ENCODE measurements around the gene C19orf38. TPM values are rescaled to one million over a fixed set of nuclear protein-coding genes. Genes with fewer than 3 reads are reported as not detected.

C19orf38 gene
- total RNA-seq, 1 experiment from 2014 or later: 0.71 TPM

DNA sequence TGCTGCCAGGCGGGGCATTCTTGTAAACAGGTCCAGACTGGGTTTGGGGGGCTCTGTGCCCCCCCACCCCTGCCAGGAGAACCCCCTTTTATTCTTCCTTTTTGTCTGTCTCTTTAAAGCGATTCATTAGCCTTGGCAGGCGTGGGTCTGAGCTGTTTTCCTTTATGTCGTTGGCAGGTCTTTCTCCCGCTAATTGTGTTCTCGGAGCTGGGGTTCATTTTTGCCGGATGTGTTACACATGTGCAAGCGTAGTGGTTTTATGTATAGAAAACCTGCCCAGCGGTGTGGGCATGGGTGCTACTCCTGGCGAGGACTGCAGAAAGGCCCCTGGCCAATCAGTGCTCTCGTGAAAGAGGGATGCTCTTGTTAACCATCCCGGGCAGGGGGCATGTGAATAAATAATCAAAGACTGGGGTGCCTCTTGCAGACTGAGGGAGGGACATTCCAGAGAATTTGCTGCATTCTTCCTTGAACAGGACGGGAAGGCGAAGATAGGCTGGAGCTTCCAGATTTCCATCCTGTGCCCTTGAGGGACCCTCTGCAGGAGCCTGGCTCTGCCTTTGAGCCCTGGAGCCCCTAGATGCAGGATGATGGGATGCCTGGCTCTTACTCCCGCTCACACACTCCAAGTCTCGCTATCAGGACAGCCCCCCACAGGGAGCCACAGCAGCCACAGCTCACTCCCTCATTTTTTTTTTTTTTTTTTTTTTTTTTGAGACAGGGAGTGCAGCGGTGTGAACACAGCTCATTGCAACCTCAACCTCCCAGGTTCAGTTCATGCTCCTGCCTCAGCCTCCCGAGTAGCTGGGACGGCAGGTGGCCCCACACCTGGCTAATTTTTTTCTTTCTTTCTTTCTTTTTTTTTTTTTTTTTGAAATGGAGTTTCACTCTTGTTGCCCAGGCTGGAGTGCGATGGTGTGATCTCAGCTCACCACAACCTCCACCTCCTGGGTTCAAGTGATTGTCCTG, 37.3 kb downstream of the C19orf38 start:
- in situ Hi-C loops (cut with HindIII; ENCODE audit: low pct_unique_long_range_greater_than_20kb, low sequenced_read_pairs): no loop called here

DNA sequence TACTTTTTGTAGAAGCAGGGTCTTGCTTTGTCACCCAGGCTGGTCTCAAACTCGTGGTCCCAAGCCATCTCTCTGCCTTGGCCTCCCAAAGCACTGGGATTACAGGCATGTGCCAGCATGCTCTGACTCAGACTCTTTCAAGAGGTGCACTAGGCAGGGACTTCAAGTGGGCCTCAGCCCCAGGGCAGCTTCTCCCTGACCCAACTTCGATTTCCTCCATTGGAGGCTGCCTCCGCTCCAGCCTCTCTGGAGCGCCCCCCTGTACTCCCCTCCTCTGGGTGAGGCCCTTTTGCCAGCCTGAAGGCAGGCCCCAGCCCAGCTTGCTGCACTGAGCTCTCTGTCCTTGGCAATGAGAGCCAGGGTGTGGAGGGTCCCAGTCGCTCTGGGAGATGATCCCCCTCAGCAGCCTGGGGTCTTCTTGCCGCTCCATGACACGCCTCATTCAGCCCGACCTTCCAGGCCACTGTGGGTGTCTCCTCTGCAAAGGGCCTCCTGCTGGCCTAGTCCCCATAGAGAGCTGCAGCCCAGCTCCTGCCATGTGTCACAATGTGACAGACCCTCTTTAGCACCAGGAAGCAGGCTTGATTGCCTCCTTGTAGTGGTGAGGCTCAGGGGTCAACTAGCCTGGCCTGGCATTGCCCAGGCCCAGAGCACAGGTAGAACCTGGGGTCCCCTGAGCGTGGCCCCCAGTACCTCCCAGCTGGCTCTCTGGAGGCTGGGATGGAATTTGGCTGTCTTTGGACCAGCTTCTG, 39.6 kb downstream of the C19orf38 start:
- DNase-seq (ENCODE audit: low read depth, low spot score): no peak
- in situ Hi-C loops (cut with HindIII; ENCODE audit: low pct_unique_long_range_greater_than_20kb, low sequenced_read_pairs): no loop called here

More for the DNA sequence above, 37.3 kb downstream of the C19orf38 start:
- DNase-seq (ENCODE audit: low read depth, low spot score): no peak

DNA sequence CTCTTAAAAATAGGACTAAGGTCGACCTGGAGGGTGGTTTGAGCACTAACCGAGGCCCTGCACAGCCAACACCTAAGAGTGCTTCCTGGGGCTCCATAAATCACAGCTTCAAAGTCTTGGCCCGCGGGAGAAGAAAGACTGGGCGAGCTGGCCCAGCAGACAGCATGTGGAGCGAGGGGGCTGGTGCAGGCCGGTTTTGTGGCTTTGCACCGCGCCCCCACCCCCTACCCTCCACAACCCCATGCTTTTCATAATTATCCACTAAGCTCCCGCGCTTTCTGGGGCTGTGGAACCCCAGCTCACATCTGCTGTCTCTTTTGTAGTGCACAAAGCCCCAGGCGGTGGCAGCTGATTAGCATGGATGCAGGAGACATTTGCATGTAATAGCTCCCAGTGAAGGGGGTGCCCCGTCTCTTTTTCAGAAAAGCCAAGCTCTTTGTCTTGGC, 40.2 kb downstream of the C19orf38 start:
- no peak for DNase-seq (ENCODE audit: low read depth, low spot score)
- in situ Hi-C loops (cut with HindIII; ENCODE audit: low pct_unique_long_range_greater_than_20kb, low sequenced_read_pairs): no loop called here

DNA sequence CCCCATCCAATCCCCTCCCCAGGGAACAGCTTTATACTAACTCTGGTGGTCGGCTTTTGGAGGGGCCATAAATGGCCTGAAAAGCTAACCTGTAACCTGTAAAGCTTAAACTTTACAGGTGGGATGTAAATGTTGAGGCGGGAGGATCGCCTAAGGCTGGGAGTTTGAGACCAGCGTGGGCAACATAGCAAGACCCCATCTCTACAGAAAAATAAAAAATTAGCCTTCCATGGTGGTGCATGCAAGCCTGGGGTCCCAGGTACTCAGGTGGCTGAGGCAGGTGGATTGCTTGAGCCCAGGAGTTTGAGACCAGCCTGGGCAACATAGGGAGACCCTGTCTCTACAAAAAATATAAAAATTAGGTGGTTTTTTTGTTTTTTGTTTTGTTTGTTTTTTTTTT, 41.7 kb downstream of the C19orf38 start:
- in situ Hi-C loops (cut with HindIII; ENCODE audit: low pct_unique_long_range_greater_than_20kb, low sequenced_read_pairs): no loop called here
- DNase-seq (ENCODE audit: low read depth, low spot score): no peak

DNA sequence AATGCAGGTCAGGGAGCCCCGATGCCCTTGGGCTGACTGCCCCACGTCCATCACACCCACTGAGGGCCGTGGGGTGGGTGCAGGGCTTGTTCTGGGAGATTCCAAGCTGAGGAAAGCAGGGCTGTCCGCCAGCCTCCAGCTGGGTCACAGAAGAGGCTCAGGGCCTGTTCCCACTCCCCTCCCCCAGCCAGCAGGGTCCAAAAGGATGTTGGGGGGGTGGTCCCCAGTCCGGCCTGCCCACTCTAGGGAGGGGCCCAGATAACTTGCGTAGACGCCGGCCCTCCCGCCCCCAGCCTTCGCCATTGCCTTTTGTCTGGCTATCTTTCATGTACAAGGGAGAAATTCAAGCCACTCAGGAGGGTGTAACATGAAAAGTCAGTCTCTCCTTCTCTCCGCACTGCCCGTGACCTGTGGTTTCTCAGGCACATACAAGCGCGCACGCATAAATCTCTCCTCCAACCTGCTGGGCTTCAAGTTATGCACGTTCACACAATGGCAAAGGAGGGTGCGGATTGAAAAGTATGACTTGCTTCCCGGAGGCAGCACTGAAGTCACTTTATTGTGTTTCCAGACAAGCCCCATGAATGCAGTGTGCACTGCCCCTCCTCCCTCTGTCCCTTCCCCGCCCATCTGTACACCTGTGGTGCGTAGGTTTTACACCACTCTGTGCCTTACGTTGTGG, 43.3 kb downstream of the C19orf38 start:
- in situ Hi-C loops (cut with HindIII; ENCODE audit: low pct_unique_long_range_greater_than_20kb, low sequenced_read_pairs): no loop called here

DNA sequence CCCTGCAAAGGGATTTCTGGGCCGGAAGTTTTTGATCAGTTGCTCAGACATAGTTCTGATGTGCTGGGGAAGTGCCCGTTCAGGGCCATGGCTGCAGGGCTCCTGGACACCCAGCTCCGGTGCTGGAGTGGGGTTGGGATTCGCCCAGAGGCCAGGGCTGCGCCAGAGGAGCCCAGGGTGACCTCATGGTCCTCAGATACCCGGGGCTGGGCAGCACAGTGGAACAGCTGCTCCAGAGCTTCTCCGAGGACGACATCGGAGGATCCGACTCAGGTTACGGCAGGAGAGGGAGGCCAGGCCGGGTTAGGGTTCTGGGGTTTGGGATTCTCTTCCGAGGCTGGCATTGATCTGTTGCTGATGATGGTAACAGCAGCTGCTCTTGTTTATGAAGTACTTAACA, 44.0 kb downstream of the C19orf38 start:
- in situ Hi-C loops (cut with HindIII; ENCODE audit: low pct_unique_long_range_greater_than_20kb, low sequenced_read_pairs): no loop called here

More for the DNA sequence above, 43.3 kb downstream of the C19orf38 start:
- DNase-seq (ENCODE audit: low read depth, low spot score): no peak

DNA sequence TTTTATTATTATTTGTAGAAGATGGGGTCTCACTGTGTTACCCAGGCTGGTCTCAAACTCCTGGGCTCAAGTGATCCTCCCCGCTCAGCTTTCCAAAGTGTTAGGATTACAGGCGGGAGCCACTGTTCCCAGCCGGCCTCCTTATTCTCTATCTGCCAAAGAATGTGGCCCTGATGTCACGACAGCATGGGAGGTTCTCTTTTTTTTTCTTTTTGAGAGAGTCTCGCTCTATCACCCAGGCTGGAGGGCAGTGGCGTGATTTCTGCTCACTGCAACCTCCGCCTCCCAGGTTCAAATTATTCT, 46.6 kb downstream of the C19orf38 start:
- in situ Hi-C loops (cut with HindIII; ENCODE audit: low pct_unique_long_range_greater_than_20kb, low sequenced_read_pairs): no loop called here

More for the DNA sequence above, 44.0 kb downstream of the C19orf38 start:
- no peak for DNase-seq (ENCODE audit: low read depth, low spot score)

DNA sequence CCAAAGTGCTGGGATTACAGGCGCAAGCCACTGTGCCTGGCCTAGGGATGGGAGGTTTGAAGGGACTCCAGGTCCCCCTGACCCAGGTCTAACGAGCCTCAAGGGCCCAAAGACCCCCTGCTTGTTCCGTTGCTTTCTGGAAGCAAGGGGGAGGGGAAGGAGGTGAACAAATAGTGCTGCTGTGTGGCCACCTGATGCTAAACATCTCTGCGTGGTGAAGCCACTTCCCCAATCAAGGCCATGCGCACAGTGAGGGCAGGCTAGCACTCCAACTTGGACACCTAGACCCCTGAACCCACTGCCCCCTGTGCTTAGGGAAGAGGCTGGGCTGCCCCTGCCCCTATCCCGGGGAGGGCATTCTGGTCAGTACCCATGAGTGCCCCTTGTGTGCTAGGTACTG, 47.1 kb downstream of the C19orf38 start:
- no peak for DNase-seq (ENCODE audit: low read depth, low spot score)
- in situ Hi-C loops (cut with HindIII; ENCODE audit: low pct_unique_long_range_greater_than_20kb, low sequenced_read_pairs): no loop called here

More for the DNA sequence above, 46.6 kb downstream of the C19orf38 start:
- no peak for DNase-seq (ENCODE audit: low read depth, low spot score)

DNA sequence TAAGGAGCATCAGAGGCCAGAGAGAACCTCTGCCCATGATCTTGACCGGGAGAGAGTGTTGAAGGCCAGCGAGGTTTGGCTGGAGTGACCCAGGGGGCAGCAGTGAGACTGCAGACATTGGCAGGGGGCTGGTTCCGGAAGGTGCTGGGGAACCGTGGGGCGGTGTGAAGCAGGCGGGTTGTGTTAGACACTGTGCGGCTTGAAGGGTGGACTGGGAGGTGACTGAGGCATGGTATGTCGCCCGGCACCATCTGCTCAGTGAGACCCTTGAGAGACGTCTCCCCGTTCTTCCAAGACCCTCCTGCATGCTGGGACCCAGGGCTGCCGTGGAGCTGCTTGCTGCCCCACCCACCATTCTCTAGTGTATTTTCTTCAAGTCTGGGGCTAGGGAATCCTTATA, 47.7 kb downstream of the C19orf38 start:
- in situ Hi-C loops (cut with HindIII; ENCODE audit: low pct_unique_long_range_greater_than_20kb, low sequenced_read_pairs): no loop called here
- DNase-seq (ENCODE audit: low read depth, low spot score): no peak

DNA sequence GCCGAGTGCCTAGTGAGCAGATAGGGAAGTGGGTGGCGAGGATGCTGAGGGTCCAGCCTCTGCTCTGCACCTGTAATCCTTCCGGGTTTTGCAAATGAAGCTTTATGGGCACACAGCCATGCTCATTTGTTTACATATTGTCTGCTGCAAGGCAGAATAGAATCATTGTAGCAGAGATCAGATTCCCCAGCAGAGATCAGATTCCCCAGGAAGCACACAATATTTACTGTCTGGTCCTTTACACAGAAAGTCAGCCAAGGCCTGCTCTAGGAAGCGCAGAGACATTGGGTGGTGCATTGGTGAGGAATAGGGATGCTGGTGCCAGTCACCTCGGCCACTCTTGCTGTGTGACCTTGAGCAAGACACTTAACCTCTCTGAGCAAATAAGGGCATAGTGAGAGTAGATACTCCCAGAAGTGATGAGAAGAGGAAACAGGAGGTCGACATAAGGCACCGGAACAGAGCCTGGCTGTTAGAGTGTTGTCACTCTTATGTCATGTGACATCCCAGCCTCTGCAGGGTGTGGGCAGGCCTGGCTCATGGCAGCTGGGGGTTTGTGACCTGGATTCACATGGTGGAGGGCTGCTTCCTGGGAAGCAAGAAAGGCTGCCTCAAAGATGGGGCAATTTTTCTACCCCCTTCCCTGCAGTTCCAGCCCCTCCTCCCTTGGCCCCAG, 48.8 kb downstream of the C19orf38 start:
- in situ Hi-C loops (cut with HindIII; ENCODE audit: low pct_unique_long_range_greater_than_20kb, low sequenced_read_pairs): no loop called here
- peak; percentile 41 for DNase-seq (ENCODE audit: low read depth, low spot score)

DNA sequence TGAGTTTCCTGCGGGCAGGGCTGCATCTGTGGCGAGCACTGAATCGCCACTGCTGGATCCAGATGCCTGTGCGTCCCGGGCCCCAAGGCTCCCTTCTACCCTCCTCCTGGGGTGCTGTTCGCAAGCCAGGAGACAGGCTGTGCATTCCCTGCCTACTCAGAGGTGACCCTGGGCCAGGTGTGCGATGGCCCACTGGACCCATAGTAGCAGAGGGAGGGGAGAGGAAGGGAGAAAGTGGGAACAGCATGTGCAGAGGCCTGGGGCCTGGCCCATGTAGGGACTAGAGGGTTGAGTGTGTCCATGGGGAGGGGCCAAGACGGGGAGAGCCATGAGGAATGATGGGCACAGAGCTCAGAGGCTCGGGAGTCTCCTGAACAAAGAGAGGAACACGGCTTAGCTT, 50.4 kb downstream of the C19orf38 start:
- in situ Hi-C loops (cut with HindIII; ENCODE audit: low pct_unique_long_range_greater_than_20kb, low sequenced_read_pairs): no loop called here
- no peak for DNase-seq (ENCODE audit: low read depth, low spot score)

DNA sequence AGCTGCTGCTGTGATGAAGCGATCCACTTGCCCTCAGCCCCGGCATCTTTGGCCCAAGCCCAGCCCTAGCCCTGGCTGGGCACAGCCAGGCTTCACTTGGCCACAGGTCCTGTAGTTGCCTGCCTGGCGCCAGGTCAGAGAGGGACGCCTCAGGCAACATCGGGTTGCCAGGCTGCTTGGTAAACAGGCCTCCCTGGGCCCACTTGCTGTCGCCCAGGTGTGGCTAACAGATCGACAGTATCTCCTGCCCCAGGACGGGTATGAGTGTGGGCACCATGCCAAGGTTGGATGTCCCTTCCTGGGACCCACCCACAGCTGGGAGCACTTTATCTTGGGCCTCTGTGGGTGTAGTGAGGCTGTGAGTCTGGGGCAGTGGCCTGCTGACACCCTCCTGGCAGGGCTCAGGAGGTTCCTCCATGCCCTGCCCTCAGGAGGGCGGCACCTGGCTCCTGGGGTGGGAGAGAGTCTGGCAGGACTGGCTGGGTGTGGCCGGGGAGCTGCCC, 51.0 kb downstream of the C19orf38 start:
- in situ Hi-C loops (cut with HindIII; ENCODE audit: low pct_unique_long_range_greater_than_20kb, low sequenced_read_pairs): no loop called here

DNA sequence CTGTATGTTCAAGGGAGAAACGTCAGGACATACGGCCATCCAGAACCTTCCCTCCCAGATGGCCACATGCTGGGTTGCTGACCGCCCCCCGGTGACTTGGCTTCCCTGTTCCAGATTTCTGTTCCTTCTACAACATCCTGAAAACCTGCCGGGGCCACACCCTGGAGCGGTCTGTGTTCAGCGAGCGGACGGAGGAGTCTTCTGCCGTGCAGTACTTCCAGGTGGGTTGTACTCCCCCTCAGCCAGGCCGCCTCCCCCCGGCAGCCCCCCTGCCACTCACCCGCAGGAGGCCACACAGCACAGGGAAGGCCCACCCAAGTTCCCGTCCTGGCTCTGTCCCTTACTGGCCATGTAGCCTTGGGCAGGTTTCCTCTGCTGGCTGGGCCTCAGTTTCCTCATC, 59.7 kb downstream of the C19orf38 start:
- DNase-seq (ENCODE audit: low read depth, low spot score): no peak
- in situ Hi-C loops (cut with HindIII; ENCODE audit: low pct_unique_long_range_greater_than_20kb, low sequenced_read_pairs): no loop called here

More for the DNA sequence above, 51.0 kb downstream of the C19orf38 start:
- no peak for DNase-seq (ENCODE audit: low read depth, low spot score)

DNA sequence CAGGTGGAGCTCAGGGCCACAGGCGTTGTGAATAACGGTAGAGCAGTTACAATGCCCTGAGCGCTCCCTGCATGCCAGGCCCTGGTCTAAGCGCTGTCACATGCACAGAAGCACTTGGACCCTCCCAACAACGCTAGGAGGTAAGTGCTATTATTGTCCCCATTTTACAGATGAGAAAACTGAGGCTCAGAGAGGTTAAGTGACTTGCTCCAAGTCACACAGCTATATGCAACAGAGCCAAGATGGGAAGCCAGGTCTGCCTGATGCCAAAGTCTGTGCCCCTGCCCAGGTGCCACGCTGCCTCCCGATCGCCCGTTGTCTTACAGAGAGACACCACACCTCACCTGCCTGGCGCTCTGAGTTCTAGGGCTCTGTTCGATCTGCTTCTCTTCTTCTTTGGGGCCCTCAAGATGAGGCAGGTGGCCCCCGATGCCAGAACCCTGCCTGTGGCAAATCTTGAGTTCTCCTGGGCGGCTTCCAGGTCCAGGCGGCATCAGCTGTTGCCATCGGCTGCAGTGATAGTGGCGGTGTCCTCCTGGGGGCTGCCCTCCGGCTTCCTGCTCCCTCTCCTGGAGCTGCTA, 60.3 kb downstream of the C19orf38 start:
- no peak for DNase-seq (ENCODE audit: low read depth, low spot score)
- in situ Hi-C loops (cut with HindIII; ENCODE audit: low pct_unique_long_range_greater_than_20kb, low sequenced_read_pairs): no loop called here

DNA sequence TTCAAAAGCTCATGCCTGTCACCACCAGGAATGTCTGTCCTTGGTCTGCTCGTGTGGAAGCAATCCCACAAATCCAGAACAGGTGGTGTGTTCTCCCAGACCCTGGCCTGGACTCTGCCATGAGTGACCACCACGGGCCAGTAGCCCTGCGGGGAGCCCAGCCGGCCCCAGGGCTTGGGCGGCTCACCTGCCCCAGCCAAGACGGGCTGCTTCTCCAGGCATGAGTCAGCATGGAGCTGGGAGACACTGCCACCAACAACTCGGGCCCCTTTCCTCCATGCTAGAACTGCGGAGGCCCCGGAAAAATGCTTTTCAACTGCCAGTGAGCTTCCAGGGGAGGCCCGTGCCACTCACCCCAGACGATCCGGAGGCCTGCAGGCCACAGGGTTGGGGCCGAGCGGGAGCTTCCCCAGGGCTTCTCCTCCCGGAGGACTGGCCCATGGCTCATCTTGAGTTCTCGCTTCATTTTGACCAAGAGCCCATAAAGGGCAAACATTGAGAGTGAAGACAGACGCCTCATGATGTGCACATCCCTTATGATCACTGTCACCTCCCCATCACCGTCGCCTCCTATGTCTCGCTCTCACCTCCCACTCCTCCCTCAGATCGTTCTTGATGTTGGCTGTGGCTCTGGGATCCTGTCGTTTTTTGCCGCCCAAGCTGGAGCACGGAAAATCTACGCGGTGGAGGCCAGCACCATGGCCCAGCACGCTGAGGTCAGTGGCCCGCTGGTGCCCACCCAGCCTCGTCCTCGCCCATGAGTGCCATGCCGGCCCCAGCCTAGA, 63.6 kb downstream of the C19orf38 start:
- DNase-seq (ENCODE audit: low read depth, low spot score): no peak
- in situ Hi-C loops (cut with HindIII; ENCODE audit: low pct_unique_long_range_greater_than_20kb, low sequenced_read_pairs): no loop called here

DNA sequence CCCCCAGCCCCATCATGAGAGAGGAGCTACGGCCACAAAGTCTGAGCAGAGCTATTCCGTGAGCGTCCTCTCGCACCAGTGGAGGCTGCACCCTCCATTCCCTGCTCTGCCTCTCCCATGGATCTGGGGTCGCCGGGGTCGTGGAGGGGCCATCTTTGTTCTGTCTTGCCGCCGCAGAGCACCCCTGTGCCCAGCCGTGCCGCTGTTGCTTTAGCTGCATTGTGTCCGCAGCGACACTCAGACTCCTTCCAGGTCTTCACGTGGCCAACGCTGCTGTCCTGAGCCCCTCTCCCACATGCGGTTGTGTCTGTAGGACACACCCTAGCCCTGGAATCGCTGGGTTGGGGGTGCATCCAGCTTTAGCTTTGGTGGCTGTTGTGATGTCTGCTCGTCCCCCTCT, 64.4 kb downstream of the C19orf38 start:
- in situ Hi-C loops (cut with HindIII; ENCODE audit: low pct_unique_long_range_greater_than_20kb, low sequenced_read_pairs): no loop called here
- DNase-seq (ENCODE audit: low read depth, low spot score): no peak

All from SK-MEL-5 (cell line).